GM18499 (cell line): ENCODE results near the gene TMED4.

Experiments used
- ATAC-seq: cut with Tn5 transposase; IDR thresholded peaks from one replicate; pipeline ENCODE4 v1.9.1; 2021; ENCODE audit warnings: moderate number of reproducible peaks; ENCODE audit not compliant: insufficient read depth, unreplicated experiment

Gene TMED4

GRCh38 chr7:44581879-44582603 is at the start of gene TMED4:
TSS of gene TMED4 (minus strand) at chr7:44582231. CDS start at chr7:44582206, 25 bp downstream.
- ATAC-seq: peak; percentile 66

- no peak for ATAC-seq
Measured at GRCh38 chr7:44631458-44632115, 49.6 kb upstream of the TMED4 start.

GRCh38 chr7:44630792-44631457 is 48.9 kb upstream of the TMED4 start:
- ATAC-seq: no peak

- no peak for ATAC-seq
Measured at GRCh38 chr7:44629829-44630522, 47.9 kb upstream of the TMED4 start.

GRCh38 chr7:44626620-44627019 is 44.6 kb upstream of the TMED4 start:
- ATAC-seq: no peak

- ATAC-seq: no peak
Measured at GRCh38 chr7:44625526-44626471, 43.8 kb upstream of the TMED4 start.

- ATAC-seq: no peak
Measured at GRCh38 chr7:44624318-44624717, 42.3 kb upstream of the TMED4 start.

- ATAC-seq: peak; percentile 59
Measured at GRCh38 chr7:44622342-44623151, 40.5 kb upstream of the TMED4 start.

GRCh38 chr7:44621750-44622103 is 39.7 kb upstream of the TMED4 start:
- no peak for ATAC-seq

- no peak for ATAC-seq
Measured at GRCh38 chr7:44621034-44621749, 39.2 kb upstream of the TMED4 start.

GRCh38 chr7:44618753-44619152 is 36.7 kb upstream of the TMED4 start:
- ATAC-seq: no peak

GRCh38 chr7:44618045-44618444 is 36.0 kb upstream of the TMED4 start:
- no peak for ATAC-seq

GRCh38 chr7:44617225-44617890 is 35.3 kb upstream of the TMED4 start:
- no peak for ATAC-seq

- no peak for ATAC-seq
Measured at GRCh38 chr7:44616545-44616944, 34.5 kb upstream of the TMED4 start.

GRCh38 chr7:44615793-44616192 is 33.8 kb upstream of the TMED4 start:
- no peak for ATAC-seq

- no peak for ATAC-seq
Measured at GRCh38 chr7:44615149-44615611, 33.1 kb upstream of the TMED4 start.

GRCh38 chr7:44609829-44610228 is 27.8 kb upstream of the TMED4 start:
- no peak for ATAC-seq
